HG02973 (cell line): ENCODE results near the gene ATR.
"Not testable (repeated sequence)": the region's sequence is repeated elsewhere in the genome, so short reads cannot be mapped to it uniquely, and the experiment has no call there.

Experiments used
- ATAC-seq: cut with Tn5 transposase; IDR thresholded peaks from one replicate; pipeline ENCODE4 v1.9.1; 2021; ENCODE audit warnings: moderate library complexity; ENCODE audit not compliant: unreplicated experiment

The ATR gene

DNA sequence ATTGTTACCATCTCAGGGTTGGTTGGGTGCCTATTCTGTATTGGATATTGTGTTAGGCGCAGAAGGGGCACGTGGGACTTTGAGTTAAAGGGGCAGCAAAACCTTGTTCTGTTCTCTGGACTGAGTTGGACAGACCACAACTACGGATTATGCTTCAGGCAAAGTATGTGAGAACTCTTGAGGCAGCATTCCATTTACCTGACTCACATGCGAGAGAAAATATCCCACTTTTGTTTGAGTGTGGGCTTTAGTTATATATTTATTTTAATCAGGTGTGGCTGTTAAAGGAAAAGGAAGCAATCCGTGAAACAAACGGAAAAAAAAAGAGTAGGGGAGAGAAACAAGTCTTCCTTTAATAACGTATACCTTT, 17.0 kb upstream of the ATR start:
- no peak for ATAC-seq

DNA sequence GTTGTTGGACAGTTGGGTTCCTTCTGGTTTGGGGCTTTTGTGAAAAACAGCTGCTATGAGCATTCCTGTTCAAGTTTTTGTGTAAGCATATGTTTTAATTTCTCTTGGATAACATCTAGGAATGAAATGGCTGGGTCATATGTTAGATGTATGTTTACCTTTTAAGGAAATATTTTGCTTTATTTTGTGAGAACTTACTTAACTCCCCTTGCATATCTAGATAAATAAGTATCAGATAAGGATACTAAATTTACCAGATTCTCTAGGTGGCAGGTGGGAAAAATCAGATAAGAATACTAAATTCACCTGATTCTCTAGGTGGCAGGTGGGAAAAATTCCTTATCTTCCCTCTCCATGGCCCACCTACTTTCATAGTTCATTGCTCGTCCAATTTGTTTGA, 16.6 kb upstream of the ATR start:
- no peak for ATAC-seq

DNA sequence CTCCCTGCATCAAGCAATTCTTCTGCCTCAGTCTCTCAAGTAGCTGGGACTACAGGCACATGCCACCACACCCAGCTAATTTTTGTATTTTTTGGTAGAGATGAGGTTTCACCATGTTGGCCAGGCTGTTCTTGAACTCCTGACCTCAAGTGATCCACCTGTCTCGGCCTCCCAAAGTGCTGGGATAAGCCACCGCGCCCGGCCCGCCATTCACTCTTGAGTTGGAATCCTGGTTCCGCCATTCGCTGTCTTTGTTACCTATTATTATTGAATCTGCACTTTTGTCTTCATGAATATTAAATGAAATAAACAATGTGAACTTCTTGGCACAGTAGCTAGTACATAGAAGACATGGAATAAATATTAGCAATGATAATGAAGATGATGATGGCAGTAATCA, 13.7 kb upstream of the ATR start:
- ATAC-seq, result not testable (repeated sequence)

DNA sequence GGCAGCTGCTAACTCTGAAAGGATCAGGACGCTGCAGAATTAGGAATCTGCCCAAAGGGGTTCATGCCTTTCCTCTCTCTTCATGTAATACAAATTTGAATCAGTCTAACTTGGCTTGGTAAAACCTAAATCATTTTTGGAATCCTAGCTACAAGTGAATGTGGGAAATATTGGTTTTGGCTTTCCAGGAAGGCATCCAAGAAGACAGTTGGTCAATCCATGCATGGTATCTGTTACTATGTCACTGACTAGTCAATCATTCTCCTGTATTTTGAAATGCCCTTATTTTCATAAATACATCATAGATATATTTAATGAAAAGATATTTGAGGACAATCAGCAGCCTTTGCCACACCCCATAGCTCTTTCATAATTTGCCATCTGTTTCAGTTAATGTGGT, 10.2 kb upstream of the ATR start:
- no peak for ATAC-seq

DNA sequence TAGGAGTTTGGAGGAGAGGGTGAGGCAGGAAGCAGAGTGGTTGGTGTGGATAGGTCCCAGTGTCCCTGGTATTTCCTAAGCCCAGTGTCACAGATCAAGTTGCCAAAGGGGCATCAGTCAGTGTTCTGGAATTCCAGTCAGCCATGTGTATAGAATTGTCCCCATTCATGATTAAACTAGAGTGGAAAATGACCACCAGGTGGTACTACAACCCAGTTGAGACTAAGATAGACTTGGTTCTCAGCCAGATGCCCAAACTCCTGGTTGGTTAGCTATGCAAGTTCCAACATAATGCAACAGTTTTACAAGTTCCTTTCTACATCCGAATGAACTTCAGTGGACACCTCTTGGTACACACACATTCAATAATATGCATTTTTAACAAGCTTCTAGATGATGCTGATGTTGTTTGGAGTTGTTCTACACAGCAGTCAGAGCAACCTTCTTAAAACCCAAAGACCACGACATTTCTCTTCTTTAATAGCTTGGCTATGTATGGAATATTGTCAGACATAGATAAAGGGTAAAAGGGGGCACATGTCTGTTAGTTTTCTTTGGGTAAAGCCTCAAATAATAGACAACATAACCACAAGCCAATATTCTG, 8.4 kb upstream of the ATR start:
- no peak for ATAC-seq

DNA sequence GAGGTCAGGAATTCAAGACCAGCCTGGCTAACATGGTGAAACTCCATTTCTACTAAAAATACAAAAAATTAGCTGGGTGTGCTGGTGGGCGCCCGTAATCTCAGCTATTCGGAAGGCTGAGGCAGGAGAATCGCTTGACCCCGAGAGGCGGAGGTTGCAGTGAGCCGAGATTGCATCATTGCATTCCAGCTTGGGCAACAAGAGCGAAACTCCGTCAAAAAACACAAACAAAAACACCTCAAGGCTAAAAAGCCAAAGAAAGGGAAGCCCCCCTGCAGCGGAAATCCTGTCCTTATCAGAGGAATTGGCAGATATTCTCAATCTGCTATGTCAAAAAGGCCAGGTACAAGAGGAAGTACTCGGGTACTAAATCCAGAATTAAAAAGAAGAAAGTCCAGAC, 2.5 kb upstream of the ATR start:
- ATAC-seq, result not testable (repeated sequence)

DNA sequence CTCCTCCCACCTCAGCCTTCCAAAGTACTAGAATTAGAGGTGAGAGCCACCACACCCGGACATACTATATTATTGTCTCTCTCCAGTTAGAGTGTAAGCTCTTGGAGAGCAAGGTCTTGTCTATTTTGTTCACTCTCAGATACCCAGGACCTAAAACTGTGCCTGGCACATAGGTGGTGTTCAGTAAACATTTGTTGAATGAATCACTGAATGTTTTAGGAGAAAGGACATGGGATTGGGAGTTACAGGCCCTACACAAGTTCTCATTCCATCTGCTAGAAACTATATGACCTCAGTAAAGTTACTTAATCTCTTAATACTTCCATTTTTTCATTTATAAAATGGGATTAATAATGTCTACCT, 1.5 kb upstream of the ATR start:
- no peak for ATAC-seq

DNA sequence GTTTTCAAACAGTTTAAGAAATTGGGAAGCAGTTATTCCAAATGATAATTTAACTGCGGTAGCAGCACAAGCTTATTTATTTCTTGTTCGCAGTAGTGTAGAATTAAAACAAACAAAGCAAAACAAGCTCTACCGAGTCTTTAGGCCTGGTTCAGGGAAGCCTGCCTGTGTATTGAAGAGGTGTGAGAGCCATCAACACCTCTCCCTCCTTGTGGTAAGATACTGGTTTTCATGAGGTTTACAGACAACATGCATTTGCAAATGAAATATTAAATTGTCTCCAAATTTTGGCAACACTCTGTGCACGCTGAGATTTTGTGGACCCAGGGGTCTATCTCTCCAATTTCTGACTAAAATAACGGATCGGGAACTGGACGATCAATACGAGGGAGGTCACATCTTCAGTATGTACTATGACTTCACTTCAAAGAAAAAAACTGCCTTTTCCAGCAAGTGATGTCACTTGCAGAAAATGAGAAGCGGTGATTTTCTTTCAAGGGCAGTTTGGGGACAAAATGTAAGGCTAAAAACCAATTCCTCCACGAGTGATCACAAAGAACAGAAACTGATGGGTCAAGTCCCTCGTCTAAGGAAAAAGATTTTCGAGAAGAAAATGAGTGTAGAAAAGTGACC, 721 bp downstream of the ATR start:
- ATAC-seq, result no peak

DNA sequence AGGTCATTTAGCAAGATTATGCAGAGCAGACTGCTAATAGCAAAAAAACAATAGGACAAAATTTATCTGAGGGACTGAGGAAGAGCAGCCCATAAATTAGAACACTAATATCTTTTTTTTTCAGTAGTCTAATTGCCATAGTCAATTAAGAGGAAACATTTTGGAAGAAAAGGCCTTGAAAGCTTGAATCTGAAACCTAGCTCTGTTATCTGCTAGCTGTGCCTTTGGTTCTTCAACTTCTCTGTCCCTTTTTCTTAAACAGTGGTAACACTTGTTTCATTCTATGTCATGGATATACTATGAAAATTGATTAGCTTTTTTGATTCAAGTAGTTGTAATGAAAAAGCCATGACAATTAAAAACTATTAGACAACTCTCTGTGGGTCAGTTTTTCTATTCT, 1.7 kb downstream of the ATR start:
- no peak for ATAC-seq

DNA sequence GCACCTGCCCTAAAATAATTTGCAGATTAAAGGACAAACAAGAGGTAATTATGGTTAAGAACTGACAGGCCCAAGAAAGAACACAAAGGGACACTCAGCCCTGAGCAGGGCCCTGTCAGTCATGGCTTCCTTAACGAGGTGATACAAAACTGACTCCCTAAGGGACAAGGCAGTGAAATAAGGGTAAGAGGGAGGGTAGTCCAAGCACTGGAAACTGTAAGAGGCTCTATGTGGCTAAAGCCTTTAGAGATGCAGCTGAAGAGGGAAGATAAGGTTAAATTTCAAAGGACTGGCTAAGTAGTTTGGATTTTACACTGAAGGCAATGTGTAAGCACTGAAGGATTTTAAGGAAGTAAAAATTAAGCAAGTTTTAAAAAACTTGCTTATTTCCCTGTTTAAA, 3.9 kb downstream of the ATR start:
- no peak for ATAC-seq

DNA sequence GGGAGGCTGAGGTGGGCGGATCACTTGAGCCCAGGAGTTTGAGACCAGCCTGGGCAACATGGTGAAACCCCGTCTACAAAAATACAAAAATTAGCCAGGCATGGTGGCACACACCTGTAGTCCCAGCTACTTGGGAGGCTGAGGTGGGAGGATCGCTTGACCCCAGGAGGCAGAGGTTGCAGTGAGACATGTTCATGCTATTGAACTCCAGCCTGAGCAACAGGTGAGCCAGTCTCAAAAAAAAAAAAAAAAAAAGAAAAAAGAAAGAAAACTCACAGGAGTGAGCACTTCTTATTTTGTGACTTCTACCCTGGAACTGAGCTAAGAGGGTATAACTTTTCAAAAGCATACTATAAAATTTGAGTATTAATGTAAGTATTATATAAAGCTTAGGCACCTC, 4.3 kb downstream of the ATR start:
- not testable (repeated sequence) for ATAC-seq

DNA sequence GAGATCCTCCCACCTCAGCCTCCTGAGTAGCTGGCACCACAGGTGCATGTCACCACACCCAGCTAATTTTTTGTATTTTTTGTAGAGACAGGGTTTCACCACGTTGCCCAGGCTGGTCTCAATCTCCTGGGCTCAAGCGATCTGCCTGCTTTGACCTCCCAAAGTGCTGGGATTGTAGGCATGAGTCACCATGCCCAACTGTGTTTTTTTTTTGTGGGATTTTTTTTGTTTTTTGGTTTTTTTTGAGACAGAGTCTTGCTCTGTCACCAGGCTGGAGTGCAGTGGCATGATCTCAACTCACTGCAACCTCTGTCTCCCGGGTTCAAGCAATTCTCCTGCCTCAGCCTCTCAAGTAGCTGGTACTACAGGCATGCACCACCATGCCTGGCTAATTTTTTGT, 9.1 kb downstream of the ATR start:
- not testable (repeated sequence) for ATAC-seq

DNA sequence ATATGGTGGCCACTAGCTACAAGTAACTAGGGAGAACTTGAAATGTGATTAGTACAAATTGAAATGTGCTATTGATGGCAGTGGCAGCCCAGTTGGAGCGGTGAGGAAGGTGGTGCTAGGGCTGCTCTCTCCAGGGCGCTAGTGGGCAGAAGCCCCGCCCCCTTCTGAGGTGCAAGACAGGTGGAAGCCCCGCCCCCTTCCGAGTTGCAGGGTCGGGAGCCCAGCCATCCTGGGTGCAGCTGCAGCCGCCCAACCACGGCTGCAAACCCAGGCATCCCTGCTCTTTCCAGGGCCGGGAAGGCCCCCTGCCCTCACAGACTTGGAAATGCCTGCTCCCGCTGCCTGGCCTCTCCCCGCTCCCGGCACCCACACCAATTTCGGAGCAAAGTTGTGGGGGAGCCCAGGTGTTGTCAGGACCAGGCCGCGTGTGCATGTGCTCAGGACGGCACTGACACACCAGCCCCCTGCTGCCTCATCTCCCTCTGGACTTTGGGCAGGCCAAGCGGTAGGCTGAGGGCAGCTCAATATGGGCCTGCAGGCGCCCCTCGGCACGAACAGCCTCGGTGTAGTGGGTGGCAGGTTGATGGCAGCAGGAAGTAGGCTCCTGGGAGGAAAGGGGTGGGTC, 10.0 kb downstream of the ATR start:
- no peak for ATAC-seq

DNA sequence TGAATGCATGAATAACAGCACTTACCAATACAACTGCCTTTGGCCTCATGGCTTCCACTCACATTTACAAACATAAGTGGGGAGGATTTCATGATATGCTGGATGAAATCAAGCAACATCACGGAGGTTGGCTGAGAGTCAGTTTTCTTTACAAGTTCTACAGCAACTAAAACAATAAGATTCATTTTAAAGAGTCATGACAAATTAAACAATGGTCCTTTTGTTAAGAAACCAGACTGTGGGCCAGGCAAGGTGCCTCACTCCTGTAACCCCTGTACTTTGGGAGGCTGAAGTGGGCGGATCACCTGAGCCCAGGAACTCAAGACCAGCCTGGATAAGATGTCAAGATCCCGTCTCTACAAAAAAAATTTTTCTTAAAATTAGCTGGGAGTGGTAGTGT, 12.4 kb downstream of the ATR start:
- ATAC-seq, result no peak

DNA sequence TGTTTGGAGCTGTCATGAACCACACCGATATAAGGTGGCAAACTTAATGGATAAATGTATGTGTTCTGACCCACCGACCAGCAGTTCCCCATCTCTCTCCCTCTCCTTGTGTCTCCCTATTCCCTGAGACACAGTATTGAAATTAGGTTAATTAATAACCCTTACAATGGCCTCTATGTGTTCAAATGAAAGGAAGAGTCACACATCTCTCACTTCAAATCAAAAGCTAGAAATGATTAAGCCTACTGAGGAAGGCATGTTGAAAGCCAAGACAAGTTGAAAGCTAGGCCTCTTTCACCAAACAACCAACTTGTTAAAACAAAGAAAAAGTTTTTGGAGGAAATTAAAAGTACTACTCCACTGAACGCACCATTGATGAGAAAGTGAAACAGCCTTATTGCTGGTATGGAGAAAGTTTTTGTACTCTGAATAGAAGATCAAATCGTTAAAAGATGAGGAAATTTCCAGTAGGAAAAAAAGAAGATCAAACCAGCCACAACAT, 15.0 kb downstream of the ATR start:
- ATAC-seq, result no peak

DNA sequence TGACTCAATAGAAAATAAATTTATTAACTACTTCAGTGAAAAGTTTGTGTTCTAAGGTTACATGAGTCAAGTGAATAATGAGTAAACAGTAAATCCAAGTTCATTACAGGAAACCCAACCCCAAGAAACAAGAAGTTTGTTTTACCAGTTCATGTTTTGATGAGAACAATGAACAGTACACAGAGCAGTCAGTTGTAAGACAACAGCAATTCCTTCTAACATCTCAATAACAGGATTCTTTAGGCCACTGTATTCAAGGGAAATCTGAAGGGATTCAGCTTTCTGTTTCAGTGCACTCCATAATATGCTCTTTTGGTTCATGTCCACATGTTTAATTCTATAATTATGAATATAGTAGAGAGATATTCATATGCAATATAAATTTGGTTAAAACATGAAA, 18.4 kb downstream of the ATR start:
- no peak for ATAC-seq

DNA sequence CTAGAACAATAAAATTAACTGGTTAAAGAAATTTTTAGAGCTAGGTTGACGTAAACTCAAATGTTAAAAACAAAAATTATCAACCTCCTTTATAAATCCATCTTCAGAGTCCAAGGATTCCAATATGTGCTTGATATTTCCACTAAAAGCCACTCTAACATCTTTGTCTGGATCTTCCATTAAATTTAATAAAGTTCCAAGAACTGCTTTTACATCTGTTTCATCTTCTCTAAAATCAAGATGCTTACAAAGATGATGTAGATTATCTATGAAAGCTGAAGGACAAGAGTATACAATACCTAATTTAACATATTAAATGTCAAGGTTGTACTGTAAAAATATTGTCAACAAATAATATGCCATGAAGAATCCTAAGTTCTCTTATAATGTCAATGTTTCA, 24.8 kb downstream of the ATR start:
- no peak for ATAC-seq

DNA sequence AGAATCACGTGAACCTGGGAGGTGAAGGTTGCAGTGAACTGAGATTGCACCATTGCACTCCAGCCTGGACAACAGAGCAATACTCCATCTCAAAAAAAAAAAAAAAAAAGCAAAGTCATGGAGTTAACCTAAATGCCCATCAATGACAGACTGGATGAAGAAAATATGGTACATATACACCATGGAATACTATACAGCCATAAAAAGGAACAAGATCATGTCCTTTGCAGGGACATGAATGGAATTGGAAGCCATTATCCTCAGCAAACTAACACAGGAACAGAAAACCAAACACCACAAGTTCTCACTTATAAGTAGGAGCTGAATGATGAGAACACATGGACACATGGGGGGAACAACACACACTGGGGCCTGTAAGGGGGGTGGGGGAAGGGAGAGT, 26.0 kb downstream of the ATR start:
- not testable (repeated sequence) for ATAC-seq

DNA sequence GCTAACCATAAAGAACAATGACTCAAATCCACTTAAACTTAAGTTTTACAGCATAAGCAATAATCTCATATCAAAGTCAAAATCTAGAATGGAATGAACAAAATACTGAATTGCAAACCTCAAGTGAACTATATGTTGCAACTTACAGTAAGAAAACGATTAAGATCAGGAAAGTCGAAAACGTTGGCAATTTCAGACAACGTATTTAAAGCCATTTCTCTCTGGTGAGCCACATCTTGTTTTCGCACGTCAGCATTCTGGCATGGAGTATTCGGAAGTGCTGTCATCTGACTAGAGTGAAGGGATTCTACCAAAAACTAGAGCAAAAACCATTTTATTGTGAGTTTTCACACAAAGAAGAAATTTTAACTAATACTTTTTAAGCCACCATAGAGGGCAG, 28.5 kb downstream of the ATR start:
- no peak for ATAC-seq

DNA sequence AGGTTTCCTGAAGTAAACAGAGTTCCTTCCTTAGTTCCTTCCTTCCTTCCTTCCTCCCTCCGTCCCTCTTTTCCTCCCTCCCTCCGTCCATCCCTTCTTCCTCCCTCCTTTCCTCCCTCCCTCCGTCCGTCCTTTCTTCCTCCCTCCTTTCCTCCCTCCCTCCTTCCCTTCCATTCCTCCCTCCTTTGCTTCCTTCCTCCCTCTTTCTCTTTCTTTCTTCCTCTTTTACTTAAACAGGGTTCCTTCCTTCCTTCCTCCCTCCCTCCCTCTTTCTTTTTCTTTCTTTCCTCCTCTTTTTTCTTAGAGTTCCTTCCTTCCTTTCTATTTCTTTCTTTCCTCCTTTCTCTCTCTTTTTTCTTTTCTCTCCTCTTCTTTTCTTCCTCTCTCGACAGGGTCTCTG, 35.2 kb downstream of the ATR start:
- no peak for ATAC-seq

DNA sequence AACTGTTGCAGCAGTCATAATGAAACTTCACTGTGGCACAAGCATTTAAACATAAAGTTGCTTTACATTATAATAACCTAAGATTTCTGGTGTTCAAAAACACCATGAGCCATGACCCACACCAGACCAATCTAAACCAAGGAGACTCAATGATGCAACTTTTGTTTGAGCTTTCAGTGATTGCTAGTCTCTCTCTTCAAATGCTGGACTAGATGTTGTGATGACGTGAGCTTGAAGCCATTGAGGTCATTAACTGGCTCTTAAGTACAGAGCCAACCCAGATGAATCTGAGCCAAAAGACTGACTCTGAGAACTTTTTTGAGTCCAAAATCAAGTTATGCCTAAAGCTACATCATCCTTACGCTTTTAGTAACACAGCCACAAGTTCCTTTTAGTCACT, 36.5 kb downstream of the ATR start:
- ATAC-seq, result no peak

DNA sequence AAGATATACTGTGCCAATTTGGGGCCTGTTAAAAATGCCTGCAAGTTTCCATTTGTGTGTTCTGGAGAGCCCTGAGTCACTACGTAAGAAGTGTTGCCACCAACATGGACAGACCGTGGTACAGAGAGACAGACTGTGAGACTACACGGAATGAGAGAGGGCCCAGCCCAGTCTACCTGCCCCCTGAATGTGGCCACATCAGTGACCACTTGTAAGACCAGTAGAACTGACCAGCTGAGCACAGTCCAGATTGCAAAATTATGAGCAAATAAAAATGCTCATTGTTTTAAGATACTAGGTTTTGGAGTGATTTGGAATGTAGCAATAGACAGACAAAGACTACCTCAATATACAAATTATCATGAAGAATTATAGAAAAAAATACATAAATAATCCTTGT, 42.0 kb downstream of the ATR start:
- ATAC-seq, result no peak

DNA sequence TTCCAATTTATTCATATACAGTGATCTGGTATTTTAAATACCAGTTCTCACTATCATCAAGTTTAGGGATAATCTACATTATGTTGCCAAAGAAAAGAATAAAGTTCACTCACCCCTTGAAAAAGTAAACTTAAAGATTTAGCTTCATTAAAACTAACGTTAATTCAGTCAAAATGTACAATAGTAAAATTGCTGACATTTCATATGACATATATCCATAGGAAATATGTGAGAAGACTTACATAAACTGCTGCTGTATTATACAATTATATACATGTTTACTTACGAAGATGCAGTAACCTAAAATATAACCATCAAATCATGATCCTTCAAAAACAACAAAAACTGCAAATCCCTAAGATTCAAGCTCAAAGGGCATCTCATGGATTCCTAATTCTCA, 44.0 kb downstream of the ATR start:
- ATAC-seq, result no peak
